Measurements from ENCODE around the gene LATS1. TPM values are rescaled to one million over a fixed set of nuclear protein-coding genes. Genes with fewer than 3 reads are reported as not detected.
"Not testable (repeated sequence)": the region's sequence is repeated elsewhere in the genome, so short reads cannot be mapped to it uniquely, and the experiment has no call there.

The LATS1 gene
- total RNA-seq, 2 donors from 2014 or later: 12.7 to 15.5 TPM

DNA sequence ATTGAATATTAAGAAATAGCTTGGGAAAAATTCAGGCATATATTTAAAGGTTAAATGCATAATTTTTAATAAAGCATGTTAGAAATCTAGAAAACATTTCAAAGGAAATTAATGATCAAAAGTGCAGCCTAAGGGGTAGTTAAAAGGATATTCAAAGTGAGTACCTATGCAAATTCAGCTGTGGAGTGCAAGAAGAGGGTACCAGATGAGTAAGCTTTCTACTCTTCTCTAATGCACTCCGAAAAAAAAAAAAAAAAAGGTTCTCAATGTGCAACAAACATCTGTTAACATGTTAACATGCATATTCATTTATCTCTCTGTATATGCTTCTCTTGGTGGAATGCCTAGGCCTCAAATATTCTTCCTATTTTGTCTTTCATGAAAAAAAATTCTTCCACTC is 37.4 kb downstream of the LATS1 start:
- DNase-seq (no peak), ATAC-seq (no peak)
- Histone ChIP-seq H3K36me3 (replicated peaks in 1 of 2; ENCODE audit: insufficient read depth in 1 of 2, low read depth in 2 of 2) (peaks cover 0 to 15% of the 10 kb centered on the region in 2 donors), H3K9me3 (no peaks in the 10 kb centered on the region), H3K27ac (no peak overlapping the region), H3K27me3 (no peaks in the 10 kb centered on the region), H3K4me1 (no peaks in the 10 kb centered on the region), H3K4me3 (no peak overlapping the region)
- intact Hi-C loops (cut with DNase I): no loop called here
- WGBS, 2 donors: 62 to 65% methylated on average over 1 of the region's 1 CpG
- TF ChIP-seq, protein P1, sequence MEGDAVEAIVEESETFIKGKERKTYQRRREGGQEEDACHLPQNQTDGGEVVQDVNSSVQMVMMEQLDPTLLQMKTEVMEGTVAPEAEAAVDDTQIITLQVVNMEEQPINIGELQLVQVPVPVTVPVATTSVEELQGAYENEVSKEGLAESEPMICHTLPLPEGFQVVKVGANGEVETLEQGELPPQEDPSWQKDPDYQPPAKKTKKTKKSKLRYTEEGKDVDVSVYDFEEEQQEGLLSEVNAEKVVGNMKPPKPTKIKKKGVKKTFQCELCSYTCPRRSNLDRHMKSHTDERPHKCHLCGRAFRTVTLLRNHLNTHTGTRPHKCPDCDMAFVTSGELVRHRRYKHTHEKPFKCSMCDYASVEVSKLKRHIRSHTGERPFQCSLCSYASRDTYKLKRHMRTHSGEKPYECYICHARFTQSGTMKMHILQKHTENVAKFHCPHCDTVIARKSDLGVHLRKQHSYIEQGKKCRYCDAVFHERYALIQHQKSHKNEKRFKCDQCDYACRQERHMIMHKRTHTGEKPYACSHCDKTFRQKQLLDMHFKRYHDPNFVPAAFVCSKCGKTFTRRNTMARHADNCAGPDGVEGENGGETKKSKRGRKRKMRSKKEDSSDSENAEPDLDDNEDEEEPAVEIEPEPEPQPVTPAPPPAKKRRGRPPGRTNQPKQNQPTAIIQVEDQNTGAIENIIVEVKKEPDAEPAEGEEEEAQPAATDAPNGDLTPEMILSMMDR (IDR thresholded peaks at IDR 0.05): no peak
- TF ChIP-seq POLR2A (IDR thresholded peaks at IDR 0.05): no peak

DNA sequence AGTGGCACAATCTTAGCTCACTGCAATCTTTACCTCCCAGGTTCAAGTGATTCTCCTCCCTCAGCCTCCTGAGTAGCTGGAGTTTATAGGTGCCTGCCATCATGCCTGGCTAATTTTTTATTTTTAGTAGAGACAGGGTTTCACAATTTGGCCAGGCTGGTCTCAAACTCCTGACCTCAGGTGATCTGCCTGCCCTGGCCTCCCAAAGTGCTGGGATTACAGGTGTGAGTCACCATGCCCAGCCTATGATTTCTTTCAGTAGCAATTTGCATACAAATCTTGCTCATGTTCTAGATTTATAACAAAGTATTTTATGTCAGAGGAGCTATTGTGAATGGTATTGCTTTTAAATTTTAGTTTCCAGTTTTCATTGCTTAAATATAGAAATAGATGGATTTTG is 45.6 kb downstream of the LATS1 start:
- DNase-seq; H3K27me3 ChIP-seq; ATAC-seq; intact Hi-C loops (cut with DNase I); H3K4me1 ChIP-seq; H3K27ac ChIP-seq; H3K4me3 ChIP-seq; H3K9me3 ChIP-seq: not testable (repeated sequence)
- peaks cover 0 to 21% of the 10 kb centered on the region in 2 donors for H3K36me3 ChIP-seq (replicated peaks in 1 of 2; ENCODE audit: insufficient read depth in 1 of 2, low read depth in 2 of 2)

DNA sequence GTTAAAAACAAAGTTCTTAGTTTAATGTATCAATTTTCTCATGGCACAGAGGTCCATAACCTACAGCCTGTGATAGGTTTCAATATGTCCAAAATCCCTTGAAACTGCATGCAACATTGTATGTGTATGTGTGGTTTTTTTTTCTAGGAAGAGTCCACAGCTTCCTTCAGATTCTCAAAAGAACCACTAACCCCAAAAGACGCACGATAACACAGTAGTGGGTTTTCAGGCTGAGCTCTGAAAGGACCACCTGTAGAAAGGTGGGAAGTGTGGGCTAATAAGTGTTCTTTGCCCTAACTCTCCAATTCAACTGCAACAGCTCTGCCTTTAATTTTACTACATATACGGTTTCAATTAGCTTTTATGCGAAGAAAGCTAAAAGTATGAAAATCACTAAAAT is 57.9 kb downstream of the LATS1 start:
- no peaks in the 10 kb centered on the region for H3K27me3 ChIP-seq
- ATAC-seq (no peak), DNase-seq (no peak)
- intact Hi-C loops (cut with DNase I): no loop called here
- H3K9me3 ChIP-seq: no peaks in the 10 kb centered on the region
- H3K27ac ChIP-seq: no peak overlapping the region
- H3K36me3 ChIP-seq (replicated peaks in 1 of 2; ENCODE audit: insufficient read depth in 1 of 2, low read depth in 2 of 2): peaks cover 10 to 20% of the 10 kb centered on the region in 2 donors
- TF ChIP-seq POLR2A (IDR thresholded peaks at IDR 0.05): no peak
- TF ChIP-seq, protein P1 (IDR thresholded peaks at IDR 0.05): no peak
- 94 to 96% methylated on average over 4 of the region's 4 CpGs for WGBS, 2 donors
- no peaks in the 10 kb centered on the region for H3K4me1 ChIP-seq
- no peak overlapping the region for H3K4me3 ChIP-seq

DNA sequence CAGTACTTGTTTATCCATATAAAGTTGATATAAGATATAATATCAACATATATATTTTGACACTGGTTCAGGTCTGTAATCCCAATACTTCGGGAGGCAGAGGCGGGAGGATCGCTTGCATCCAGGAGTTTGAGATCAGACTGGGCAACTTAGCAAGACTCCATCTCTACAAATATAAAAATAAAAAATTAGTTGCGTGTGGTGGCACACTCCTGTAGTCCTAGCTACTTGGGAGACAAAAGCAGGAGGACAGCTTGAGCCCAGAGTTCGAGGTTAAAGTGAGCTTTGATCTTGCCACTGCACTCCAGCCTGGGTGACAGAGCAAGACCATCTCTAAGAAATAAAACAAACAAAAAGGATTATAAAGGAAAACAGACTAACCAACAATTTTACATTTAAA is 60.5 kb downstream of the LATS1 start:
- ATAC-seq: no peak

DNA sequence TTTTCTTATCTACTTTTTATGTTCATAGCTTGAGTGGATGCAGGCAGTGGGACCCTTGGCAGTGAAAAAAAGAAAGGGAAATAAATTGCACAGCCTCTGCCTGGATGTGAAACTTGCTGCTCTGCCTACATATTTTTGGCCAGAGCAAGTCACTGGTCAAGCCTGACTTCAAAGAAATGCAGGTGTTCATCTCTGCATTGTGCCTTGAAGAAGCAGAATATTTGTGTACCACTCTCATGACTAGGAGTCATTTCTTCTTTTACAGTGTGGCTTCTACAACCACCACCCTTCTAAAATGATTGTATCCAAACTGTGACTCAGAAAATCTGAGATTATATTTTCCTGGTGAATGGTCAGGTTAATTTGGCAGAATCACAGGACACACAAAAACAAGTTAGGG is 66.8 kb downstream of the LATS1 start:
- intact Hi-C loops (cut with DNase I): no loop called here
- DNase-seq: no peak
- no peaks in the 10 kb centered on the region for H3K36me3 ChIP-seq (replicated peaks in 1 of 2; ENCODE audit: insufficient read depth in 1 of 2, low read depth in 2 of 2)
- H3K27ac ChIP-seq: no peak overlapping the region
- no peak overlapping the region for H3K4me3 ChIP-seq
- H3K27me3 ChIP-seq: no peaks in the 10 kb centered on the region
- TF ChIP-seq, protein P1 (IDR thresholded peaks at IDR 0.05): no peak
- no peak for TF ChIP-seq POLR2A (IDR thresholded peaks at IDR 0.05)
- no peaks in the 10 kb centered on the region for H3K9me3 ChIP-seq
- no peak for ATAC-seq
- H3K4me1 ChIP-seq: peaks cover 9% of the 10 kb centered on the region

More for the DNA sequence above, 60.5 kb downstream of the LATS1 start:
- Histone ChIP-seq H3K9me3 (no peaks in the 10 kb centered on the region), H3K27me3 (no peaks in the 10 kb centered on the region), H3K36me3 (replicated peaks in 1 of 2; ENCODE audit: insufficient read depth in 1 of 2, low read depth in 2 of 2) (peaks cover 3 to 9% of the 10 kb centered on the region in 2 donors), H3K4me3 (no peak overlapping the region), H3K27ac (no peak overlapping the region), H3K4me1 (no peaks in the 10 kb centered on the region)
- no peak for TF ChIP-seq POLR2A (IDR thresholded peaks at IDR 0.05)
- TF ChIP-seq, protein P1 (IDR thresholded peaks at IDR 0.05): no peak
- WGBS, 2 donors: 94 to 98% methylated on average over 5 of the region's 5 CpGs
- no peak for DNase-seq
- intact Hi-C loops (cut with DNase I): no loop called here

All from body of pancreas (tissue), 4 donors.